Left cardiac atrium (tissue), 4 donors: ENCODE data around the gene NKD2. TPM values are rescaled to one million over a fixed set of nuclear protein-coding genes. Genes with fewer than 3 reads are reported as not detected.
A peak's percentile ranks its signal among the peaks of the same experiment; 100 is the strongest.

Experiments used
- ATAC-seq, 2 donors: fragments of 200-7000 bp; cut with Tn5 transposase; one replicate each; pipeline ENCODE4 v1.9.1; 2020; ENCODE audit warnings: mild to moderate bottlenecking in 2 of 2, moderate library complexity in 2 of 2
- DNase-seq: peaks from one replicate; pipeline ENCODE4 v3.0.0-alpha.2; 2020
- intact Hi-C, 2 donors: fragments of 100-400 bp; cut with DNase I; formaldehyde crosslinking; loops; one replicate each; pipeline versions ENCODE4 v1.14.1 to v1.15.1; 2022 to 2023
- total RNA-seq, 2 donors: library from RNA; stranded (reverse); fragmentation: NEBNext Ultra II Directional; extraction: Animal tissue kit (Norgen Biotek cat#: 25700); gene quantifications; one replicate each; pipeline ENCODE4 v1.2.1, GENCODE V29; 2021
- donor health status: DM: no; HTN: yes; CAD: no.
- donor health status: DM: no; HTN: yes; CAD: no; lungs with severe emphysema.
- donor health status: DM: yes; HTN: yes; CAD: no.
- donor health status: Dilated cardiomyopathy.

NKD2 gene
- total RNA-seq, 2 donors from 2014 or later, result 4.4 to 10.4 TPM

GRCh38 chr5:1007681-1008450, 736 bp upstream of the NKD2 start:
- ATAC-seq, result no peak
- intact Hi-C loops, result loop anchor here in 1 of 2 donors (5.0 kb wide), 1 partner anchor 129 kb away; no protein-coding TSS in a partner anchor
- peak; percentile 40 for DNase-seq

DNA sequence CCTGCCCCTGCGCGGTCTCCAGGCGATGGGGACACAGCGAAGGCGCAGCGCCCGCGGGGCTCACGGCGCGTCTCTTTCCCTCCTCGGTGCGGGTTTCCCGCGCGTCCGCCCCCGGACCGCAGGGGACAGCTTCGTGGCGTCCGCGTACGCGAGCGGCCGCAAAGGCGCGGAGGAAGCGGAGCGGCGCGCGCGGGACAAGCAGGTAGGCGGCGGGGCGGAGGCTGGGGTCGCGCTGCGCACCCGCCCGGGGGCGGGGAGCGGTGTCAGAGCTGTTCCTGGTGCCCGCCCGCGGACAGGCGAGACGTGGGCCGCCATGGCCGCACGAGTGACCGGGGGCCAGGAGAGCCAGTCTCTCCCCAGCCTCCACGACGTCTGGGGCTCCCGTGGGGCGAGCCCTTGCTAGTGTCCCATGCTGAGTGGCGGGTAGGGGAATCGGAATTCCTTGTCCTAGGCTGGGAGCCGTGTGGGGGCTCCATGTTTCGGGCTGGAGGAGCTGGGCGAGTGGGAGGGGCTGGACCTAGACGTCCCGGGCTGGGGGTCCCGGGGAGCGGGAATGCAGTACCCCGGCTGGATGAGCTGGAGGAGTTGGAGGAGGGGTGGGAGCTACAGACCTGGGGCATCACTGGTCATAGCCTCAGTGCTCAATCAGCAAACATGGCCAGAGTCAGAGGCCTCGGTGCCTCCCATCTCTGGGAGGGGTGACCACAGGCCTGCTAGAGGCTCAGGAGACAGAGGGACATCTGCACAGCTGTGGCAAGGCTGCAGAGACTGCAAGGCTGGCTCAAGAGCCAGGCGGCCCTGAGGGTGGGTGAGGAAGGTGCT, 968 bp downstream of the NKD2 start:
- intact Hi-C loops, result loop anchor here (5.0 kb wide), 1 partner anchor 128 kb away; no protein-coding TSS in a partner anchor
- peak; percentile 21 for DNase-seq

DNA sequence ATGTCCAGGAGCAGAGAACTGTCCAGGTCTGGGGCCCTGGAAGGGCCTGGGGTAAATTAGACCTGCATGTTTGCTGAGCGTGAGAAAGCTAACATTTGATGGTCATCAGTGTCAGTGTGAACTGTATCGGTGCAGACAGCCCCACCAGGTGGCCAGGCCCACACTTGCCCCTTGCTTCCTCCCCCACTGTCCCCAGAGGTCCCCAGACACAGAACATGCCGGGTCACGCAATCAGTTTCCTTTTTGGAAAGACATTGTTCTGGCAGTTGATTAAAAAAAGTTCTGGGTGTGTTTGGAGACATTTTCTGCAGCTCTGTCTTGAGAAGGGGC, 1.5 kb downstream of the NKD2 start:
- no peak for DNase-seq
- intact Hi-C loops, result loop anchor here in 1 of 2 donors (5.0 kb wide), 1 partner anchor 127 kb away; no protein-coding TSS in a partner anchor
- no peak for ATAC-seq

More for the DNA sequence above, 968 bp downstream of the NKD2 start:
- ATAC-seq, result no peak

- intact Hi-C loops, result loop anchor here in 1 of 2 donors (5.0 kb wide), 1 partner anchor 127 kb away; no protein-coding TSS in a partner anchor
- ATAC-seq, result no peak
- peak; percentile 17 for DNase-seq
Observed at GRCh38 chr5:1010641-1011046, 2.0 kb downstream of the NKD2 start.

DNA sequence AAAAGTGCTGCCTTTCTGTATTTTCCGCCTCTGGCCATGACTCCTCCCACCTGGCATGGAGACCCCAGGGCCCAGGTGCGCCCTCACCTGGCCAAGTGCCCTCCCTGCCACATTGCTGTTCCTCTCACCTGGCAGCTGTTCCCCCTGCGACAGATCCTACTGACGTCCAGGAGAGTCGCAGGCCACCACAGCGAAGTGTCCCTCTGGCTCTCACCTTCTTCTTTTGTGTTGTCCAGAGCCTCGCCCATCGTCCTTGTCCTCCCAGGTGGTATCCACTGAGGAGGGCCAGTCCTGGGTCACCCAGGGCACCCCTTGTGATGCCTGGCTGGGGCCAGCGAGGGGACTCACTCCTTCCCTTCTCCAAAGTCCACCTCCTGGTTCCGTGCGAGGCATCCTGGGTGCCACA, 2.6 kb downstream of the NKD2 start:
- ATAC-seq, result no peak
- DNase-seq, result peak; percentile 20
- intact Hi-C loops, result loop anchor here in 1 of 2 donors (5.0 kb wide), 1 partner anchor 126 kb away; no protein-coding TSS in a partner anchor

DNA sequence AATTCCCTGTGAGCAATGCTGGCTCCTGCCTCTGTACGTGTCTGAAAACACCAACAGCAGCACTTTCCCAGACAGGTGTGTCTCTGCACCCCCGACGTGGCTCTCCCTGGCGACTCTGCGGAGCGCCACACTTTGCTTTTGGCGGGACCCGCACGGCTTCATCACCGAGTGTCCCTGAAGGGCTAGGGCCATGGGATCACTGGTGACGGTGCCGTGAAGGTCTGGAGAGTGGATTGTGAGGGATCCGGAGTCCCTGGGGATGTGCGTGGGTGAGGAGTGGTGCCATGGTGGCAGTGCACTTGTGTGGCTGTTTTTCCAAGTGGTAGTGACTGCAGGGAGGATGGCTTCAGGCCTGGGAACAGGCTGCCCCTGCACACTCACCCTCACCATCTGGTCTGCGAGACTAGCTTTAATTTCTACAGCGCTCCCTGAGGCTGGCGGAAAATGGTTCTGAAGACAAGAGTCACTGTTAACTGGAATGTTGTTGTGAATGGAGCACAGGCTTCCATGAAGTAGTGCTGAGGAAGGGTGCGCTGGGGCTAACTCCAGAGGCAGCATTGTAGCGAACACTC, 3.2 kb downstream of the NKD2 start:
- ATAC-seq, result no peak
- peak; percentile 8 for DNase-seq
- intact Hi-C loops, result loop anchor here in 1 of 2 donors (5.0 kb wide), 1 partner anchor 125 kb away; no protein-coding TSS in a partner anchor

GRCh38 chr5:1012313-1012841, 3.8 kb downstream of the NKD2 start:
- DNase-seq (peak; percentile 21), ATAC-seq (no peak)
- intact Hi-C loops, result loop anchor here in 1 of 2 donors (5.0 kb wide), 1 partner anchor 125 kb away; no protein-coding TSS in a partner anchor

DNA sequence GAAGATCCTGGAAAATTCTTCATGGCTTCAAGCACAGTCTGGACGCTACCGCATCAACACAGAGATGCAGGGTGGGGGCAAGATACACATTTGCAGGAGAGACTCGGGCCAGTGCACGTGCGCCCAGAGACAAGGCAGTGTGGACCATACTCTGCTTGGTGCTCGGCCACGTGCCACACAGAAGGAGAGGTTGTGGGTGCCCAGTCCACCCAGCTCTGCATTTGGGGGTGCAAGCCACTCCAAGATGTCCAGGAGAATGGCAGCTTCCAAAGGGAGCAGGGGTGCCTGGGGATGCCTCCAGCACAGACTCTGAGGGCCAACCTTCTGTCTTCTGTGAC, 4.3 kb downstream of the NKD2 start:
- ATAC-seq (no peak), DNase-seq (peak; percentile 6)
- intact Hi-C loops, result loop anchor here in 1 of 2 donors (5.0 kb wide), 1 partner anchor 124 kb away; no protein-coding TSS in a partner anchor

DNA sequence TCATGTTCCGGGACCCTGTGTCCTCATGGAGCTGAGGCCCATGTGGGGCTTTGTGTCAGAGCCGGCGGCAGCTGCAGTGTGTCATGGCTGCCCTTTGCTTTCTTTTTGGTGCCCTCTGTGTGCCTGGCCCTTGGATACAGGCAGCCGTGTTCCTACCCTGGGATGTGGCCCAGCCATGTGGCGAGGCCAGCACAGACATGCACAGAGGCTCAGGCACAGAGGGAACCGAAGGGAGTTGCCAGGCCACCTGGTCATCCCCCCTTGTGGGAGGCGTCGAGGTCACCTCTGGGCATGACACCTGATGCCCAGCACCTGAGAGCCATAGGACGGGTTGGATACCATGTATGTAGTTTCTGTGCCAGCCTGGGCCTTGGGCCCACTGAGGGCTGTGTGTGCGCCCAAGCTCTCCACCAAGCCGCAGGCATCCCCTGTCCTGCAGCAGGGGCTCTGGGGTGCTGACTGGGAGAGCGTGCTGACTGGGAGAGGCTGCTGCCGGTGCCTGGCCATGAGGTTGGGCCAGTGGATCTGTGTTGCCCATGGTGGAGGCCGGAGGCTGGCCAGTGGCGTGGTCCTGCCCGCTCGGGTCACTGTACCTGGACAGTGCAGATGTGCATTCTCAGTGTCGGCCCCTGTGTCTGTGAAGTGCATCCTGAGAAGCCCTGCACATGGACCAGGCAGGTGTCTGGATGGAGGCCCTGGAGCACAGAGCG, 4.8 kb downstream of the NKD2 start:
- intact Hi-C loops, result loop anchor here in 1 of 2 donors (5.0 kb wide), 1 partner anchor 124 kb away; no protein-coding TSS in a partner anchor
- DNase-seq, result peak; percentile 17
- ATAC-seq, result no peak

GRCh38 chr5:1013948-1014301, 5.3 kb downstream of the NKD2 start:
- DNase-seq (no peak), ATAC-seq (no peak)
- intact Hi-C loops, result loop anchor here in 1 of 2 donors (5.0 kb wide), 1 partner anchor 123 kb away; no protein-coding TSS in a partner anchor

DNA sequence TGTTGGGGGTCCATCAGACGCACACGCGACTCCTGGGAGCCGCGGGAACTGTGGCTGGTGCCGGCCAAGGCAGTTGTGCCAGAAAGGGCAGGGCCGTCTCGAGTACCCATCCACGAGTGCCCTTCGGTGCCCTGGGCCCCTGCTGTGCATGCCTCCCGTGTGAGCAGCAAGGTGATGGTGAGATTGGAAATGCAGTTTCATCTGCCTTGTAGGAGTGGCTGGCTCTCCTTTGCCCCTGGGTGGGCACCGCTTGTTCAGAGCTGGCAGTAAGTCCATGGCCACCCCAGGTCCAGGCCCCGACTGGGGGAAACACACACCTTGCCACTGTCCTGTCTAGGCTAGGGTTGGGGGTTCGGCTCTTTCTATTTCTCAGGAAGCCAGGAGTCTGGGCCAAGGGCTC, 5.7 kb downstream of the NKD2 start:
- DNase-seq, result no peak
- no peak for ATAC-seq
- intact Hi-C loops, result loop anchor here in 1 of 2 donors (5.0 kb wide), 1 partner anchor 123 kb away; no protein-coding TSS in a partner anchor

DNA sequence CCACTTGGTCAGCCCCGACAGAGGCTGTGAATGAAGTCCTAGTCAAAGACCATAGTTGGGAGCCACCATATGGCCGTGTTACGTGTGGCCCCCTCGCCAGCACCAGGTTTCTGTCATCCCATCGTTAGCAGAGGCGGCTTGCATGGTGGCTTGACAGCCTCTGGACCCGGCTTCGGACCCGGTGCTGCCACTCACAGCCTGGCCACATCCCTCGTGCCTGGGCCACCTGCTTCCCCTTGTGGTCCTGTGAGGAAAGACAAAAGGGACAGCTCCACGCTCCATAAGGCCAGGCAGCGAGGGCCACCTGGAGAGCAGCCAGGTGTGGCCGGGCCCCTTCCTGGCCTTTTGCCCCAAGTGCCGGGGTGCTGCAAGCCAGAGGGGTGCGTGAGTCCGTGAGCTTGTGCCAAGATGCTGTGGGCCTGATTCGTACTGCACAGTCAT, 6.2 kb downstream of the NKD2 start:
- ATAC-seq (no peak), DNase-seq (no peak)
- intact Hi-C loops, result loop anchor here in 1 of 2 donors (5.0 kb wide), 1 partner anchor 122 kb away; no protein-coding TSS in a partner anchor

DNA sequence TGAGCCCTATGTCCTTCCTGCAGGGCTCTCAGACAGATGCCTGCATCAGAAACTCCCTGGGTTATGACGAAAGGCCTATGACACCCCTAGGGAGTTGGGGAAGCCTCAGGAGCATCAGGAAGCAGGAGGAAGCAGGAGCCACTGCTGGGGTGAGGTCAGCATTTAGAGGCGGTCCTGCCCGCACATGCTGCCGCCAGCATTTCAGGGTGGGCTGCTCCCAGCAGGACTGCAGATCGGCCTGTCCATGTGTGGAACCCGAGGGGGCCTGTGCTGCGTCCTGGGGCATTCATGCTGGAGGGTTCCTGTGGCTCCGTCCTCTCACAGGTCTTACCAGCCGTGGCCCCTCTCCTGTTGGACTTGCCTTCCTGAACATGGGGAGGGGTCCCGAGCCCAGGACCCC, 6.9 kb downstream of the NKD2 start:
- intact Hi-C loops, result no loop called here
- no peak for ATAC-seq
- no peak for DNase-seq

DNA sequence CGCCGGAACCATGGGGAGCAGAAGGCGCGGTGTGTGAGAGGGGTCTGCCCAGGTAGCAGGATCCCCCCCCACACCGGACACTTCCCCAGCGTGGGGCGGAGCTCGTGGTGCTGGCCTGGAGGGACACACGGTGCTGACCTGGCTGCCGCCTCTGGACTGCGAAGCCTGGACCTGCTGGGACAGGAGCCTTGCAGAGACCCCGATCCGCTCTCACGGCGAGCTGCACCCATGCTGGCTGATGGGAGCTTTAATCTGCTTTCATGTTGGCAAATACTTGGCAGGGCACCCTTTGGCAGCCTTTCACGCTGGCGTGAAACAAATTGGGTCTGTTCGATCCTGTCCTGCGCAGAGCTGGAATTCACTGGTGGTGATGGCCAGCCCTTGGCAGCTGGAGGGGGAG, 7.4 kb downstream of the NKD2 start:
- no peak for DNase-seq
- intact Hi-C loops, result no loop called here
- ATAC-seq, result no peak

DNA sequence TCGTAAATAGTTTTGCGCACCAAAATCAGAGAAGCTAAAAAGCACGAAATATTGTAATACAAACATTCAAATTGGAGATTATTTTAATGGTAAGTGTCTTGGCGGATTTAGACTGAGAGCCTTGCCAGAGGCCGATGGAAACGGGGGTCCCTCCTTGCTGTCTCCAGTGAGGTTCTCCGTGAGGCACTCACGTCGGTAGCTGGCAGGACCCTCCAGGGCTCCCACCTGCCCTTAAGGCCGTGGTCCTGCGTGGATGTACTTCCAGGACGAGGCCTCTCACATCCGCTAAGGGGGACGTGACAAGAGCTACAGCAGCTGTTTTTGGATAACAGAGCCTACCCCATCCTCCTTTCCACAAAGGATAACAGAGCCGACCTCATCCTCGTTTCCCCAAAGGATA, 7.9 kb downstream of the NKD2 start:
- DNase-seq (no peak), ATAC-seq (no peak)
- intact Hi-C loops, result no loop called here

- no peak for DNase-seq
- no peak for ATAC-seq
- intact Hi-C loops, result no loop called here
Observed at GRCh38 chr5:1017056-1017455, 8.5 kb downstream of the NKD2 start.

DNA sequence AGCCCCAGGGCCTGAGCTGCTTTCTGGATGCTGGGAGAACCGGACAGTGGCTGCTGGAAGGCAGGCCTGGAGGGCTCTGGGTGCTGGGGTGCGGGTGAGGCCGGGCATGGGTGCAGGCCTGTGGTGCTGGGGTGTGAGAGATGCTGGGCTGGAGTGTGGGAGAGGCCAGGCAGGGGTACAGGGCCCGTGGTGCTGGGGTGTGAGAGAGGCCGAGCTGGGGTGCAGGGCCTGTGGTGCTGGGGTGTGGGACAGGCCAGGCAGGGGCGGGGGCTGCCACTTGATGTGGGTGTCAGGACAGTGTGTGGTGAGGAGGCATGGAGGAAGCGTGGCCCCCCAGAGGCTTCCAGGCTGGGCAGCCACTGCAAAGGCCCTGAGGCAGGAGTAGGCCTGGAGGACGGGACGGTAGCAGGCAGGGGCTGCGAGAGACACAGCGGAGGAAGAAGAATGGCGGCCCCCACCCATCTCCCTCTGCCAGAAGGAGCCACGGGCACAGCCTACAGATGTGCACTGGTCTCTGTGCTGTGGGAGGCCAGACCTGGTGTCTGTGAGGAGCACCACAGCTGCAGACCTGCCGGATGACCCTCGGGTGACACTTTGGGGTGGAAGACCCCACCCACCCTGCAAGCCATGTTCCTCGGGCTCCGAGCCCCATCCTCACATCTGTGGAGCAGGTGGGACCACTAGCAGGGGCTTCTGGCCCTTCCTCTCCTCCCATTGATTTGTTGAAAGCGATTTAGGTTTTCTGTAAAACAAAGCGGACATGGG, 9.3 kb downstream of the NKD2 start:
- intact Hi-C loops, result no loop called here
- ATAC-seq (peak in 1 of 2 donors; percentile 16), DNase-seq (no peak)

DNA sequence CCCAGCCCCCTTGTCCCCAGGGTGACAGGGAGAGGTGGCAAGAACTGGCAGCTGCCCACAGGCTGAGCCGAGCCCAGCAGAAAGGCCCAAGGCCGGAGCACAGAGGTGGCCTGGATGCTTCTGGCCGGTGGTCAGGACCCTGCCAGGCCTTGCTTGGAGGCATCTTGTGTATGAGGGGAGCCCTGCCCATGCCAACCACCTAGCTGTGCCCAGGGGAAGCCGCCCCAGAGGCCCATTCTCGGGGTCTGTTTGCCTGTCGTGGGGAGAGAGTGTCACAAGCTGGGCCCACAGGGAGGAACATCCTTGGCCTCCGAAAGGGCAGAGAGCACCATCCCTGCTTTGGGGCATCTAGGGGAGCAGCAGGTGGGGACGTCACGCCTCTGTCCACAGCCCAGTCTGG, 10.0 kb downstream of the NKD2 start:
- intact Hi-C loops, result no loop called here

More for the DNA sequence above, 10.0 kb downstream of the NKD2 start:
- ATAC-seq (no peak), DNase-seq (peak; percentile 15)
